GM12872 (cell line): ENCODE results near the gene CISTR.
A peak's percentile ranks its signal among the peaks of the same experiment; 100 is the strongest.

Experiments
- TF ChIP-seq, protein P1 (sequence below): IDR thresholded peaks from 3 replicates; pipeline ENCODE4 v1.5.1; 2011; ENCODE audit warnings: low read depth, mild to moderate bottlenecking, low read length, moderate library complexity; ENCODE audit not compliant: insufficient read depth

CISTR gene

DNA sequence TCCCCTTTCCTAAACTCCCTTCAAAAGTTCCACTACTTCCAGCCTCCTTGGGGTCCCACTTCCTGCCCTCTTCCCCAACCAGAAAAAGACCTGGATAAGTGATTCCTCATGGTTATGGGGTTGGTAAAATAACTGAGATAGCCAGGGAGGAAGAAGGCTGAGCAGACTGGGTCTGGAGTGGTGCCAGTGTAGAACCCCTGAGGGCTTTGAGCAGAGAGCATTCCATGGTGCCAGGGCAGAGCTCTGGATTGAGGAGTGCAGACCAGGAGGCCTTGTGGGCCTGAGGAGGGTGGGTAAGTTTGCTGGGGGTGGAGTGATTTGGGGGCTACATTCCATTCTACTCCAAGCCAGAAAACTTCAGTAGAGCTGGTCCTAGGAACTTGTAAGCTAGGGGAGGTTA lies 9.5 kb upstream of the CISTR start:
- TF ChIP-seq, protein P1, sequence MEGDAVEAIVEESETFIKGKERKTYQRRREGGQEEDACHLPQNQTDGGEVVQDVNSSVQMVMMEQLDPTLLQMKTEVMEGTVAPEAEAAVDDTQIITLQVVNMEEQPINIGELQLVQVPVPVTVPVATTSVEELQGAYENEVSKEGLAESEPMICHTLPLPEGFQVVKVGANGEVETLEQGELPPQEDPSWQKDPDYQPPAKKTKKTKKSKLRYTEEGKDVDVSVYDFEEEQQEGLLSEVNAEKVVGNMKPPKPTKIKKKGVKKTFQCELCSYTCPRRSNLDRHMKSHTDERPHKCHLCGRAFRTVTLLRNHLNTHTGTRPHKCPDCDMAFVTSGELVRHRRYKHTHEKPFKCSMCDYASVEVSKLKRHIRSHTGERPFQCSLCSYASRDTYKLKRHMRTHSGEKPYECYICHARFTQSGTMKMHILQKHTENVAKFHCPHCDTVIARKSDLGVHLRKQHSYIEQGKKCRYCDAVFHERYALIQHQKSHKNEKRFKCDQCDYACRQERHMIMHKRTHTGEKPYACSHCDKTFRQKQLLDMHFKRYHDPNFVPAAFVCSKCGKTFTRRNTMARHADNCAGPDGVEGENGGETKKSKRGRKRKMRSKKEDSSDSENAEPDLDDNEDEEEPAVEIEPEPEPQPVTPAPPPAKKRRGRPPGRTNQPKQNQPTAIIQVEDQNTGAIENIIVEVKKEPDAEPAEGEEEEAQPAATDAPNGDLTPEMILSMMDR, result no peak

DNA sequence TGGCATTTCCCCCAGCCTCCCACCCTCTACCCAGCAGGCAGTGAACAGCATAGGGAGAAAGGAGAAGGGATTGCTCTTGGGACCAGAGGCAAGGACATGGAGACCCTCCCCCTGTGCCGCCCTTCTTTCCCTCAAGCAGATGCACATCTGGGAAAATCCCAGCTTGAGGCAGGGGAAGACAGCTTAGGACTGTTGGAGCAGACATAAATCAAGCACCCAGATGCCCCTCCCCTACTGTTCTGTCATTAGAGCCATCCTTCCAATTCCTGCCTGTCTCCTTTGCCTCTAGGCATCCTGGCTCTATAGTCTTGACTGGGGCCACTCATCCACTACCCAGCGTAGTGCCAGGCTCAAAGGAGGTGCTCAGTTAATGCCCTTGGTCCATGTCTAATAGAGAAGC lies 7.5 kb upstream of the CISTR start:
- TF ChIP-seq, protein P1, result no peak

DNA sequence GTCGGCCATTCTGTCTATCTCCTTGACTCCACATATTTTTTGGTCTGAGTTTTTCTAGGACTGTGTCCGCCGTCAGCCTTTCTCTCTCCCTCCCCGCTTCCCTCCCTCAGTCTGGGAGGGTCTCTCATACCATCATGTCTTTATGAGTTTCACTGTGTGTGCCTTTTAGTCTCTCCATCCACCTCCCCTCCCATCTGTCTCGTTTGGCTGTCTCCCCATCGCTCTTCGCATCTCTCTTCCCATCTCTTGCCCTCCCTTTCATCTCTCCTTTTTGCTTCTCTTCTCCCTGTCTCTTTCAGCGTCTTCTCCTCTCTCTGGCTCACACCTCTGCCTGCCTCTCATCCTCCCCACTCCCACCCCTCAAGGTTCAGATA lies 6.9 kb upstream of the CISTR start:
- TF ChIP-seq, protein P1, result no peak

DNA sequence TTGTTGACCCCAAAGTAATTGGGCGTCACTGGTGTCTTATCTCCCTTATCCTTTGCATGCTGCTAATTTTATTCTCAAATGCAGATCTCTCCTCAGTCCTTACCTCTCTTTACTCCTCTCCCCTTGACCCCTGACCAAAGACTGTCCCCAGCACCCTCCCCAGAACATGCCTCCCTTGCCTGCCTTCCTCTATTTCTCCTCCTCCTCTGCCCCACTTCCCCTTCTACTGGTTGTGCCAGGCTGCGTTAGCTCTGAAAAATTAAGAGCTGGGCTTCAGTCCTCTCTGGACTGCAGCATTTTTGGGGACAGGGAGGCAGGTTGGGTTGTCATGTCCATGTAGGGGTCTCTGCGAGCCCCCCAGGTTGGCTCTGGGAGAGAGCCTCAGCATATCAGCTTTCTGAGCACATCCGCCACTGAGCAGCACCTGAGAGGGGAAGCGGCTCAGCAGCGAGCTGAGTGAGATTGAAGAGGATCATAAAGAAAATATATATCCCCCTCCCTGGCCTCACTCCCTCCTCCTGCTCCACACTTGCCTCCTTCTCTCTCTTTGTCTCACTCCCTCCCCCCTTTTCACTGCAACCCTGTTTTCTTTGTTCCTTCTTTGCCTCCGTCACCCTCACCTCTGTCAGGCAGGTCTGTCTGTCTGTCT lies 6.4 kb upstream of the CISTR start:
- TF ChIP-seq, protein P1, result no peak

DNA sequence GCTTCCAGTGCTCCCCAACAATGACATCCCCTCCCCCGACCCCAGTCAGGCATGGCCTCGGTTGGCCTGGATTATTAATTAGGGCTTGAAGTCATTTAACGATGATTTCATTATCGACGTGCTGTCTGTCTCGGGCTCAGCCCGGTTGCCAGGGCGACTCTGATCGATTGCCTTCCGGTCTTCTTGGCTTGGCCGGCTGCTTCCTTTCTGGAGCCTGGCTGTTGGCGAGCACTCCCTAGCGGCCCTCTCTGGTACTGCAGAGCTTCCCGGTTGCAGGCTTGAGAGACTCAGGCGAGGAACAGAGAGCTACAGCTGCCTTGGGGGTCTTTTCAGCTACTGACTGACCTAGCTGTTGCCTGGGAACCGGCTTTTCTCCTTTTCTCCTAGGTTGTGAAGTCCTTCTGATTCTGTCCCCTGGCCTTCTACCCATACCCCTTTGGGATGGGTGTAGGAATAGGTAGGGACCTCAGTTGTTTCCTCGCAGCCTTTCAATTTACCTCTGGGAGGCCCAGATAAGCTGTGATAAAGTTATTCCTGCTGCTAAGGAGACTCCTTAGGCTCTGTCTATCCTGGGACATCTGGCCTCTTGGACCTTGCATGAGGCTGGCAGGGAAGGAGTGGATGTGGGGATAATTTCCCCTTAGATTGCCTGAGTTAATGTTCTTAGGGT lies 5.5 kb upstream of the CISTR start:
- TF ChIP-seq, protein P1, result peak; percentile 99

DNA sequence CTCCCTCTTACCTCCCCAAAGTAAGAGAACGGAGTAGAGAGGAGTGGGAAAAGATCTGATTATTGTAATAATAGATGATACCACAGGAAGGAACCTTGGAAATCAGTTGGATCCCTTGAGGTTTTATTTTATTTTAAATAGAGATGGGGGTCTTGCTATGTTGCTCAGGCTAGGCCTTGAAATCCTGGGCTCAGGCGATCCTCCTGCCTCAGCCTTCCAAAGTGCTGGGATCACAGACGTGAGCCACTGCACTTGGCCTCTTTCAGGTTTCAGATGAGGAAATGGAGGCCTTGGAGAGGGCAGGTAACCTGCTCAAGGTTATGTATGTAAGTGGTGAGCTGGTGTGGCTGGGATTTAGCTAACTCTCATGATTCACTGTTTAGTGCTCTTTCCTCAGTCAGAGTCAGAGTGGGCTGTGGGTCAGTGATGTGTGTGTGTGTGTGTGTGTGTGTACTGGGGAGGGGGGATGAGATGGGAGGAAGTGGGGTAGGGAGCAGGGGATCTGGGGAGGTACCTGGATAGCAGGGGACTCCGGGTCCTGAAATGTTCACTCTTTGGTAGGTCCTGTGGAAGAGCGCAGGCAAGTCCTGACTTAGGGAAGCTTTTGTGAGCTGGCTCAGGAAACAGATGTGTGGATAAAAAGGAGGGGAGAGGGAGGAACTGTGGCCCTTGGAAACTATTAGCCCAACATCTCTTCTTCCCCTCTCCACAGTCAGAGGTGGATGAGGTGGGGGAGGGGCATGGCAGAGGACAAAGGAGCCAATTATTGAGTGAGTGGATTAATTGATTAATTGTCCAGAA lies 4.7 kb upstream of the CISTR start:
- TF ChIP-seq, protein P1, result no peak

DNA sequence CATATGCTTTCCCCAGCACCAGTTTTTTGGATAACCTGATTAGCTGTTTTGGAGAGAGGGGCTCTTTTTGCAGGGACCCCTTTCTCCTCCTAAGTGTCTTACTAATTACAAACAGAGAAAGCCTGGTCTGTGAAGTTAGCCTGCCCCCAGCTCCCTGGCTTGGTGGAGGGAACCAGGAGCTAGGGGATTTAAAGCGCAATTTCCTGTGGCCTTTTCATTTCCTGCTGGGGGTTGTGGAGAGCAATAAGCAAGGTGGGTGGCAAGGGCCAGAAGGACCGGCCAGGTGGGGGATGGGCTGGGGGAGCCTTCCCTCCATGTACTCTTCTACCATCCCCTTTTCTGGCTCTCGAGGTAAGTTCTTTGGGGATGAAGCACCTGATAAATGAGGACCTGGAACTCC lies 4.1 kb upstream of the CISTR start:
- TF ChIP-seq, protein P1, result no peak
